Measurements from ENCODE around the gene IFNGR2.
A peak's percentile ranks its signal among the peaks of the same experiment; 100 is the strongest.

The IFNGR2 gene

DNA sequence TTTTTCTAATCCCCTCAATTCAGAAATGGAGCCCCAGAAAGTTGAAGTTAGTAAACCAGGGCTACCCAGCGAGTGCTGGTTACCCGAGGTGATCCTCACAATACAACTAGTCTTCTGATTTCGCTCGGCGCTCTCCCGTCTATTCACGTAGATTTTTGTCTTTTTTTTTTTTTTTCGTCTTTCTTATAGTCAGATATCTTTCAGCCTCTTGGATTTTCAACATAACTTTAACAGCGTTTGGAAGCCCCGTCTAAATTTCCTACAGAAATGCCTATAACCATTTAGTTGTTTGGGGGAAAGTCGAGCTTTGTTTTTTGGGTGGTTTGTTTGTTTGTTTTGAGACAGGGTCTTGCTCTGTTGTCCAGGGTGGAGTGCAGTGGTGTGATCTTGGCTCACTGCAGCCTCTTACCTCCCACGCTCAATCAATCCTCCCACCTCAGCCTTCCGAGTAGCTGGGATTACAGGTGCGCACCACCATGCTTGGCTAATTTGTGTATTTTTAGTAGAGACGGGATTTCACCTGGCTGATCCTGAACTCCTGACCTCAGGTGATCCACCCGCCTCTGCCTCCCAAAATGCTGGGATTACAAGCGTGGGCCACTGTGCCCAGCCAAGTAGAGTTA, 77.4 kb downstream of the IFNGR2 start (continued):
- TF ChIP-seq PRDM6 (tag by site-specific recombination; IDR thresholded peaks at IDR 0.05) (no peak), ZNF133 (tag by site-specific recombination; IDR thresholded peaks at IDR 0.05) (no peak), ZNF280C (tag by site-specific recombination; IDR thresholded peaks at IDR 0.05) (no peak), ZBTB48 (tag by site-specific recombination; IDR thresholded peaks at IDR 0.05) (no peak), ZNF311 (tag by site-specific recombination; IDR thresholded peaks at IDR 0.05; ENCODE audit: borderline replicate concordance) (no peak), BCL6B (tag by site-specific recombination; IDR thresholded peaks at IDR 0.05) (no peak), ZNF202 (tag by site-specific recombination; IDR thresholded peaks at IDR 0.05; ENCODE audit: borderline replicate concordance) (no peak), ZNF544 (tag by site-specific recombination; IDR thresholded peaks at IDR 0.05) (no peak), PATZ1 (tag by site-specific recombination; IDR thresholded peaks at IDR 0.05) (no peak), ZNF514 (tag by site-specific recombination; IDR thresholded peaks at IDR 0.05) (no peak), MZF1 (tag by site-specific recombination; IDR thresholded peaks at IDR 0.05; ENCODE audit: borderline replicate concordance) (no peak), RBAK (tag by site-specific recombination; IDR thresholded peaks at IDR 0.05) (no peak), ZNF248 (tag by site-specific recombination; IDR thresholded peaks at IDR 0.05) (no peak), ZNF121 (tag by site-specific recombination; IDR thresholded peaks at IDR 0.05) (peak; percentile 87), REPIN1 (tag by site-specific recombination; IDR thresholded peaks at IDR 0.05; ENCODE audit: low read depth) (no peak), ZNF335 (tag by site-specific recombination; conservative IDR thresholded peaks at IDR 0.05) (peak; percentile 40), ZNF610 (tag by site-specific recombination; IDR thresholded peaks at IDR 0.05; ENCODE audit: borderline replicate concordance) (no peak), ZNF701 (tag by site-specific recombination; IDR thresholded peaks at IDR 0.05) (no peak), KLF1 (tag by site-specific recombination; IDR thresholded peaks at IDR 0.05) (no peak), ZFP37 (tag by site-specific recombination; IDR thresholded peaks at IDR 0.05) (no peak), ZNF354C (tag by site-specific recombination; IDR thresholded peaks at IDR 0.05; ENCODE audit: borderline replicate concordance, low read depth) (no peak), ZNF140 (tag by site-specific recombination; IDR thresholded peaks at IDR 0.05) (no peak), ZNF24 (tag by site-specific recombination; IDR thresholded peaks at IDR 0.05) (0 out of 2 replicates have a peak, but pooled peaks have one; percentile 11), MYNN (tag by site-specific recombination; IDR thresholded peaks at IDR 0.05; ENCODE audit: borderline replicate concordance) (no peak), ZNF341 (tag by site-specific recombination; IDR thresholded peaks at IDR 0.05; ENCODE audit: low read depth) (no peak), GLI4 (tag by site-specific recombination; IDR thresholded peaks at IDR 0.05) (no peak), ZNF138 (tag by site-specific recombination; IDR thresholded peaks at IDR 0.05; ENCODE audit: borderline replicate concordance) (no peak), ZNF350 (tag by site-specific recombination; IDR thresholded peaks at IDR 0.05) (no peak)
- TF ChIP-seq, protein P1, sequence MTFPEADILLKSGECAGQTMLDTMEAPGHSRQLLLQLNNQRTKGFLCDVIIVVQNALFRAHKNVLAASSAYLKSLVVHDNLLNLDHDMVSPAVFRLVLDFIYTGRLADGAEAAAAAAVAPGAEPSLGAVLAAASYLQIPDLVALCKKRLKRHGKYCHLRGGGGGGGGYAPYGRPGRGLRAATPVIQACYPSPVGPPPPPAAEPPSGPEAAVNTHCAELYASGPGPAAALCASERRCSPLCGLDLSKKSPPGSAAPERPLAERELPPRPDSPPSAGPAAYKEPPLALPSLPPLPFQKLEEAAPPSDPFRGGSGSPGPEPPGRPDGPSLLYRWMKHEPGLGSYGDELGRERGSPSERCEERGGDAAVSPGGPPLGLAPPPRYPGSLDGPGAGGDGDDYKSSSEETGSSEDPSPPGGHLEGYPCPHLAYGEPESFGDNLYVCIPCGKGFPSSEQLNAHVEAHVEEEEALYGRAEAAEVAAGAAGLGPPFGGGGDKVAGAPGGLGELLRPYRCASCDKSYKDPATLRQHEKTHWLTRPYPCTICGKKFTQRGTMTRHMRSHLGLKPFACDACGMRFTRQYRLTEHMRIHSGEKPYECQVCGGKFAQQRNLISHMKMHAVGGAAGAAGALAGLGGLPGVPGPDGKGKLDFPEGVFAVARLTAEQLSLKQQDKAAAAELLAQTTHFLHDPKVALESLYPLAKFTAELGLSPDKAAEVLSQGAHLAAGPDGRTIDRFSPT (tag by site-specific recombination; IDR thresholded peaks at IDR 0.05): no peak
- TF ChIP-seq, protein P2, sequence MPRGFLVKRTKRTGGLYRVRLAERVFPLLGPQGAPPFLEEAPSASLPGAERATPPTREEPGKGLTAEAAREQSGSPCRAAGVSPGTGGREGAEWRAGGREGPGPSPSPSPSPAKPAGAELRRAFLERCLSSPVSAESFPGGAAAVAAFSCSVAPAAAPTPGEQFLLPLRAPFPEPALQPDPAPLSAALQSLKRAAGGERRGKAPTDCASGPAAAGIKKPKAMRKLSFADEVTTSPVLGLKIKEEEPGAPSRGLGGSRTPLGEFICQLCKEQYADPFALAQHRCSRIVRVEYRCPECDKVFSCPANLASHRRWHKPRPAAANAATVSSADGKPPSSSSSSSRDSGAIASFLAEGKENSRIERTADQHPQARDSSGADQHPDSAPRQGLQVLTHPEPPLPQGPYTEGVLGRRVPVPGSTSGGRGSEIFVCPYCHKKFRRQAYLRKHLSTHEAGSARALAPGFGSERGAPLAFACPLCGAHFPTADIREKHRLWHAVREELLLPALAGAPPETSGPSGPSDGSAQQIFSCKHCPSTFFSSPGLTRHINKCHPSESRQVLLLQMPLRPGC (tag by site-specific recombination; IDR thresholded peaks at IDR 0.05): no peak
